HL-60/S4 treated with phorbol 12-myristate 13-acetate at 8.2 ng/mL for 4 days and 3 days (cell line): ENCODE data around the gene HSPA9.

ENCODE experiments used
- in situ Hi-C: fragments of 300-500 bp; cut with MboI; formaldehyde crosslinking; loops from 2 replicates; pipeline ENCODE4 v1.15.0; 2022; ENCODE audit warnings: low sequenced_read_pairs

The HSPA9 gene

GRCh38 chr5:138564242-138564641 lies 11.0 kb downstream of the HSPA9 start:
- in situ Hi-C loops = no loop called here

GRCh38 chr5:138563340-138564118 lies 11.7 kb downstream of the HSPA9 start:
- in situ Hi-C loops = no loop called here

GRCh38 chr5:138560971-138561370 lies 14.2 kb downstream of the HSPA9 start:
- in situ Hi-C loops = no loop called here

GRCh38 chr5:138559937-138560336 lies 15.3 kb downstream of the HSPA9 start:
- in situ Hi-C loops = no loop called here

GRCh38 chr5:138557677-138558076 lies 17.5 kb downstream of the HSPA9 start:
- in situ Hi-C loops = no loop called here

- in situ Hi-C loops = no loop called here
Observed at GRCh38 chr5:138554143-138554542, 21.1 kb downstream of the HSPA9 start.

- in situ Hi-C loops = no loop called here
Observed at GRCh38 chr5:138553437-138554095, 21.6 kb downstream of the HSPA9 start.

GRCh38 chr5:138552657-138553056 lies 22.5 kb downstream of the HSPA9 start:
- in situ Hi-C loops = no loop called here

GRCh38 chr5:138549414-138549813 lies 25.8 kb downstream of the HSPA9 start:
- in situ Hi-C loops = no loop called here

- in situ Hi-C loops = no loop called here
Observed at GRCh38 chr5:138545919-138546562, 29.2 kb downstream of the HSPA9 start.

GRCh38 chr5:138544181-138545134 lies 30.7 kb downstream of the HSPA9 start:
- in situ Hi-C loops = no loop called here

- in situ Hi-C loops = no loop called here
Observed at GRCh38 chr5:138543730-138544104, 31.5 kb downstream of the HSPA9 start.

- in situ Hi-C loops = no loop called here
Observed at GRCh38 chr5:138542956-138543729, 32.1 kb downstream of the HSPA9 start, which contains the start of gene ETF1. TSS of gene ETF1 (minus strand) at chr5:138543236. CDS start at chr5:138542918, 318 bp downstream.

- in situ Hi-C loops = no loop called here
Observed at GRCh38 chr5:138542180-138542955, 32.8 kb downstream of the HSPA9 start.

GRCh38 chr5:138541511-138542179 lies 33.6 kb downstream of the HSPA9 start:
- in situ Hi-C loops = no loop called here

- in situ Hi-C loops = no loop called here
Observed at GRCh38 chr5:138539791-138540190, 35.4 kb downstream of the HSPA9 start.

GRCh38 chr5:138538943-138539627 lies 36.1 kb downstream of the HSPA9 start:
- in situ Hi-C loops = no loop called here

GRCh38 chr5:138536665-138537315 lies 38.4 kb downstream of the HSPA9 start:
- in situ Hi-C loops = no loop called here
